ENCODE results near the gene NCOR1. TPM values are rescaled to one million over a fixed set of nuclear protein-coding genes. Genes with fewer than 3 reads are reported as not detected.

Gene NCOR1
- total and polyA plus RNA-seq, 2 of the 8 experiments (the other 6 are each of a cell fraction or from before 2014, with no cell fraction given) = 65.4 to 142 TPM

- WGBS, 2 experiments (ENCODE audit: extremely low coverage in 1 of 2, insufficient coverage in 1 of 2, insufficient read length in 1 of 2, insufficient replicate concordance in 2 of 2, low coverage in 1 of 2, low lambda C conversion rate in 2 of 2, missing lambda C conversion rate in 1 of 2) = 92% methylated on average over 2 of the region's 2 CpGs; no CpG with 5 or more reads in 1 of the 2 experiments
- Histone ChIP-seq H4K5ac (ENCODE audit: insufficient read length, low read depth, low read length) (no peak overlapping the region), H3K27me3 (replicated peaks in 1 of 4; ENCODE audit: control insufficient read depth in 3 of 4, extremely low read depth in 1 of 4, insufficient read depth in 3 of 4, low read length in 3 of 4) (no peaks in the 10 kb centered on the region), H4K8ac (ENCODE audit: extremely low read depth, insufficient read depth, low read length) (no peak overlapping the region), H2BK120ac (replicated peaks; ENCODE audit: low read depth, low read length) (no peak overlapping the region), H2AK5ac (ENCODE audit: low read depth, low read length) (no peak overlapping the region), H3K4me3 (ENCODE audit: extremely low read depth in 1 of 4, insufficient read depth in 2 of 4, low read depth in 3 of 4, low read length in 4 of 4) (no peak overlapping the region), H3K14ac (ENCODE audit: insufficient read length) (no peak overlapping the region), H3K36me3 (ENCODE audit: control insufficient read depth in 2 of 4, insufficient read depth in 4 of 4, low read length in 3 of 4) (peaks cover 0 to 42% (median 16%) of the 10 kb centered on the region in 4 experiments; a peak in 7 of 8 replicates), H2BK12ac (ENCODE audit: low read depth, low read length) (no peak overlapping the region), H3K56ac (replicated peaks; ENCODE audit: insufficient read length, low read depth, low read length) (no peak overlapping the region), H2AFZ (ENCODE audit: low read length) (no peak overlapping the region), H3K23me2 (ENCODE audit: low read depth, low read length) (no peaks in the 10 kb centered on the region), H3K9ac (replicated peaks in 1 of 4; ENCODE audit: extremely low read depth in 1 of 4, low read depth in 3 of 4, low read length in 3 of 4) (no peak overlapping the region), H3K79me2 (ENCODE audit: control insufficient read depth in 1 of 2, insufficient read depth in 2 of 2, low read length in 2 of 2) (no peaks in the 10 kb centered on the region), H4K20me1 (replicated peaks in 1 of 2; ENCODE audit: control insufficient read depth in 1 of 2, insufficient read depth in 2 of 2, low read length in 2 of 2) (peaks cover 0 to 3% of the 10 kb centered on the region in 2 experiments), H4K91ac (replicated peaks; ENCODE audit: insufficient read length, low read length) (no peak overlapping the region), H3K9me3 (ENCODE audit: insufficient read depth in 2 of 2, low read depth in 1 of 2, low read length in 1 of 2) (no peaks in the 10 kb centered on the region), H3K79me1 (ENCODE audit: low read depth, low read length) (no peaks in the 10 kb centered on the region), H2BK15ac (ENCODE audit: low read length) (no peak overlapping the region), H3K4ac (replicated peaks; ENCODE audit: insufficient read length, low read depth, low read length) (no peak overlapping the region), H2BK5ac (ENCODE audit: low read depth, low read length) (no peak overlapping the region), H3K18ac (ENCODE audit: extremely low read depth, low read length) (no peak overlapping the region), H3K23ac (ENCODE audit: insufficient read length) (no peak overlapping the region), H3K4me1 (replicated peaks in 1 of 4; ENCODE audit: control insufficient read depth in 3 of 4, insufficient read depth in 4 of 4, low read length in 3 of 4) (no peaks in the 10 kb centered on the region), H3K4me2 (ENCODE audit: insufficient read depth in 1 of 2, low read depth in 2 of 2, low read length in 2 of 2) (no peak overlapping the region), H2BK20ac (ENCODE audit: low read length) (no peak overlapping the region), H3K27ac (ENCODE audit: low read depth, low read length) (no peak overlapping the region)
- ChIA-PET POLR2A (ENCODE audit: partially characterized antibody) (no interaction called here), CTCF (ENCODE audit: partially characterized antibody) (no interaction called here)
- TF ChIP-seq MAFK (IDR thresholded peaks at IDR 0.05; ENCODE audit: low read depth, low read length) (no peak), POU5F1 (IDR thresholded peaks at IDR 0.05; ENCODE audit: low read depth, low read length) (no peak), NRF1 (IDR thresholded peaks at IDR 0.05; ENCODE audit: low read depth, low read length) (no peak), CREB1 (IDR thresholded peaks at IDR 0.05) (no peak)
- FAIRE-seq (no peak), DNase-seq (ENCODE audit: low read depth in 1 of 2, low spot score in 2 of 2) (no peak)
These were observed 74.5 kb downstream of the NCOR1 start for GRCh38 chr17:16140854-16141253.
